Panc1 (cell line): ENCODE data around the gene SLC10A7.

ENCODE experiments used
- POLR2AphosphoS5 ChIP-seq: IDR thresholded peaks from 2 replicates; pipeline ENCODE4 v1.6.1; 2012; ENCODE audit warnings: mild to moderate bottlenecking, low read depth, low read length, moderate library complexity
- TF ChIP-seq, protein P1 (sequence below): fragments of 450-650 bp; IDR thresholded peaks from 2 replicates; pipeline ENCODE4 v1.5.1; 2017; ENCODE audit warnings: mild to moderate bottlenecking

DNA sequence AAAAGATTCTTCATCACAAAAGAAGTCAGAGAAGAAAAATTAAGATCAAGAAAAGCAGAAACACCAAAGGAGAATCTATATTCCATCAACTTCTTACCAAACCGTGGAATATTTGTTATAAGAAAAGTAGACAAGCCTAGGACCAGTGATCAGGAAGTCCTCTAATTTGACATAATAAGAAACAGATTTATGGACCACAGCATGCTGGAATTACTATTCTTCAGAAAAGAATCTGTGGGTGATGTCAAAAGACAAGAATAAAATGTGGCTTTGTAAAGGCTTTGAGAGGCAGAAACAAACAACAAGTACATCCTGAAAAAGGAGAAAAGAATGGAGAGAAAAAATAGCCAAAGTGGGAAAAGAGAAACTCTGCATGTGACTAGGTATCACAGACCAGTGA, 123.3 kb downstream of the SLC10A7 start:
- TF ChIP-seq, protein P1, sequence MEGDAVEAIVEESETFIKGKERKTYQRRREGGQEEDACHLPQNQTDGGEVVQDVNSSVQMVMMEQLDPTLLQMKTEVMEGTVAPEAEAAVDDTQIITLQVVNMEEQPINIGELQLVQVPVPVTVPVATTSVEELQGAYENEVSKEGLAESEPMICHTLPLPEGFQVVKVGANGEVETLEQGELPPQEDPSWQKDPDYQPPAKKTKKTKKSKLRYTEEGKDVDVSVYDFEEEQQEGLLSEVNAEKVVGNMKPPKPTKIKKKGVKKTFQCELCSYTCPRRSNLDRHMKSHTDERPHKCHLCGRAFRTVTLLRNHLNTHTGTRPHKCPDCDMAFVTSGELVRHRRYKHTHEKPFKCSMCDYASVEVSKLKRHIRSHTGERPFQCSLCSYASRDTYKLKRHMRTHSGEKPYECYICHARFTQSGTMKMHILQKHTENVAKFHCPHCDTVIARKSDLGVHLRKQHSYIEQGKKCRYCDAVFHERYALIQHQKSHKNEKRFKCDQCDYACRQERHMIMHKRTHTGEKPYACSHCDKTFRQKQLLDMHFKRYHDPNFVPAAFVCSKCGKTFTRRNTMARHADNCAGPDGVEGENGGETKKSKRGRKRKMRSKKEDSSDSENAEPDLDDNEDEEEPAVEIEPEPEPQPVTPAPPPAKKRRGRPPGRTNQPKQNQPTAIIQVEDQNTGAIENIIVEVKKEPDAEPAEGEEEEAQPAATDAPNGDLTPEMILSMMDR, result no peak
- TF ChIP-seq POLR2AphosphoS5, result no peak
